ENCODE measurements around the gene SLC66A2. TPM values are rescaled to one million over a fixed set of nuclear protein-coding genes. Genes with fewer than 3 reads are reported as not detected.
"Not testable (repeated sequence)": the region's sequence is repeated elsewhere in the genome, so short reads cannot be mapped to it uniquely, and the experiment has no call there.

The SLC66A2 gene
- total RNA-seq, 2 donors from 2014 or later, result 39.1 to 51.2 TPM

- ATAC-seq (ENCODE audit: insufficient number of reproducible peaks, low FRiP score, low read depth) (no peak), DNase-seq (ENCODE audit: low spot score) (no peak)
- no peak for TF ChIP-seq CTCF (IDR thresholded peaks at IDR 0.05)
- Histone ChIP-seq H3K9me3 (no peaks in the 10 kb centered on the region), H3K4me1 (ENCODE audit: control insufficient read depth in 1 of 2, low read depth in 2 of 2) (no peaks in the 10 kb centered on the region), H3K4me3 (no peak overlapping the region), H3K27me3 (replicated peaks; ENCODE audit: insufficient read depth) (no peaks in the 10 kb centered on the region), H3K36me3 (no peaks in the 10 kb centered on the region), H3K27ac (no peak overlapping the region)
Measured at GRCh38 chr18:79867666-79868065, 83.8 kb downstream of the SLC66A2 start.

DNA sequence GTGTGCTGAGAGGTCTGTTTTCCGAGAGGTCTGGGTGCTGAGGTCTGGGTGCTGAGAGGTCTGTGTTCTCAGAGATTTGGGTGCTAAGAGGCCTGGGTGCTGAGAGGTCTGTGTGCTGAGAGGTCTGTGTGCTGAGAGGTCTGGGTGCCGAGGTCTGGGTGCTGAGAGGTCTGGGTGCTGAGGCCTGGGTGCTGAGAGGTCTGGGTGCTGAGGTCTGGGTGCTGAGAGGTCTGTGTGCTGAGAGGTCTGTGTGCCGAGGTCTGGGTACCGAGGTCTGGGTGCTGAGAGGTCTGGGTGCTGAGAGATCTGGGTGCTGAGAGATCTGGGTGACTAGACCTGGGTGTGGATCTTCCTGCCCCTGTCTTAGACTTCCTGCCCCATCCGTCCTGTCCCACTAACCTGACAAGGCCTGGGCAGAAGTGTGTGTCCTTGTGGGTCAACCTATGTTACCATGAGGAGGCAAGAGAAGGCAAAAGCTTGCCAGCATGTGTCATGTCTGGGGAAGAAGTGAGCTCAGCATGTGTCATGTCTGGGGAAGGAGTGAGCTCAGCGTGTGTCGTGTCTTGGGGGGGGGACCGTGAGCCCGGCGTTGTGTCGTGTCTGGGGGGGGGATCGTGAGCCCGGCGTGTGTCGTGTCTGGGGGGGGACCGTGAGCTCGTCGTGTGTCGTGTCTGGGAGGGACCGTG, 84.4 kb downstream of the SLC66A2 start:
- Histone ChIP-seq H3K9me3 (no peaks in the 10 kb centered on the region), H3K4me3 (no peak overlapping the region), H3K36me3 (no peaks in the 10 kb centered on the region), H3K27me3 (replicated peaks; ENCODE audit: insufficient read depth) (no peaks in the 10 kb centered on the region), H3K4me1 (ENCODE audit: control insufficient read depth in 1 of 2, low read depth in 2 of 2) (no peaks in the 10 kb centered on the region), H3K27ac (no peak overlapping the region)
- no peak for DNase-seq (ENCODE audit: low spot score)
- TF ChIP-seq CTCF (IDR thresholded peaks at IDR 0.05), result no peak
- ATAC-seq (ENCODE audit: insufficient number of reproducible peaks, low FRiP score, low read depth), result no peak

- H3K4me1 ChIP-seq (ENCODE audit: control insufficient read depth in 1 of 2, low read depth in 2 of 2); DNase-seq (ENCODE audit: low spot score); H3K9me3 ChIP-seq; H3K4me3 ChIP-seq; ATAC-seq (ENCODE audit: insufficient number of reproducible peaks, low FRiP score, low read depth); H3K27me3 ChIP-seq (replicated peaks; ENCODE audit: insufficient read depth); H3K27ac ChIP-seq; H3K36me3 ChIP-seq: not testable (repeated sequence)
Measured at GRCh38 chr18:79865951-79866350, 85.5 kb downstream of the SLC66A2 start.

- H3K4me1 ChIP-seq (ENCODE audit: control insufficient read depth in 1 of 2, low read depth in 2 of 2); H3K27me3 ChIP-seq (replicated peaks; ENCODE audit: insufficient read depth); ATAC-seq (ENCODE audit: insufficient number of reproducible peaks, low FRiP score, low read depth); H3K4me3 ChIP-seq; H3K27ac ChIP-seq; H3K9me3 ChIP-seq; DNase-seq (ENCODE audit: low spot score); H3K36me3 ChIP-seq: not testable (repeated sequence)
Measured at GRCh38 chr18:79864955-79865354, 86.5 kb downstream of the SLC66A2 start.

GRCh38 chr18:79864006-79864725, 87.3 kb downstream of the SLC66A2 start:
- Histone ChIP-seq H3K4me3 (no peak overlapping the region), H3K27me3 (replicated peaks; ENCODE audit: insufficient read depth) (no peaks in the 10 kb centered on the region), H3K4me1 (ENCODE audit: control insufficient read depth in 1 of 2, low read depth in 2 of 2) (no peaks in the 10 kb centered on the region), H3K9me3 (no peaks in the 10 kb centered on the region), H3K27ac (no peak overlapping the region), H3K36me3 (no peaks in the 10 kb centered on the region)
- no peak for DNase-seq (ENCODE audit: low spot score)
- no peak for ATAC-seq (ENCODE audit: insufficient number of reproducible peaks, low FRiP score, low read depth)
- TF ChIP-seq CTCF (IDR thresholded peaks at IDR 0.05), result no peak

GRCh38 chr18:79863161-79864005, 88.1 kb downstream of the SLC66A2 start:
- DNase-seq (ENCODE audit: low spot score), result no peak
- no peaks in the 10 kb centered on the region for H3K36me3 ChIP-seq
- no peak for TF ChIP-seq CTCF (IDR thresholded peaks at IDR 0.05)
- H3K9me3 ChIP-seq, result no peaks in the 10 kb centered on the region
- H3K27me3 ChIP-seq (replicated peaks; ENCODE audit: insufficient read depth), result no peaks in the 10 kb centered on the region
- ATAC-seq (ENCODE audit: insufficient number of reproducible peaks, low FRiP score, low read depth), result no peak
- no peak overlapping the region for H3K27ac ChIP-seq
- H3K4me3 ChIP-seq, result no peak overlapping the region
- no peaks in the 10 kb centered on the region for H3K4me1 ChIP-seq (ENCODE audit: control insufficient read depth in 1 of 2, low read depth in 2 of 2)

Measured in thoracic aorta (tissue), 2 donors.